ENCODE data around the gene CCDC141. TPM values are rescaled to one million over a fixed set of nuclear protein-coding genes. Genes with fewer than 3 reads are reported as not detected.

The CCDC141 gene
- total RNA-seq, 1 donor from 2014 or later, result 4.0 TPM

DNA sequence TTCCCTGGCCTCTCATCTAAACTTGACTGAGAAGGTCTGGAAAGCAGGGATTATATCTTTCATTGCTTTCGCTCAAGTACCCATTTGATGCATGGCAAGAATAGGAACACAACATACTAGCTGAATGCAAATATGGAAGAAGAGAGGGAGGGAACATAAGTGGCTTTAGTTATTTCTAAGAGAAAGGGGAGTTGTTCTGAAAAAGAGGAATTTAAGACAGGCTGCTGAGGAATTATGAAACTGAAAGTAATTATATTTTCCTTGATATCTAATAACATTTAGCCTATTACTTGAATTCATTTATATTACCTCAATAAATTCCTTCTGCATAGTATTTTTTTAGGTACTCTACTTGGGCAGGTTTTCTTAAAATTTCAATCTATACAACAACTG, 136.9 kb downstream of the CCDC141 start:
- no peaks in the 10 kb centered on the region for H3K36me3 Mint-ChIP-seq
- H3K27me3 Mint-ChIP-seq, result peaks cover 7% of the 10 kb centered on the region
- H3K4me3 Mint-ChIP-seq, result no peak overlapping the region
- no peaks in the 10 kb centered on the region for H3K4me1 Mint-ChIP-seq (ENCODE audit: unreplicated experiment)
- DNase-seq (ENCODE audit: extremely low spot score, unreplicated experiment), result no peak
- no peaks in the 10 kb centered on the region for H3K9me3 Mint-ChIP-seq
- H3K27ac Mint-ChIP-seq, result no peak overlapping the region
- TF ChIP-seq CTCF (conservative IDR thresholded peaks at IDR 0.05), result no peak

DNA sequence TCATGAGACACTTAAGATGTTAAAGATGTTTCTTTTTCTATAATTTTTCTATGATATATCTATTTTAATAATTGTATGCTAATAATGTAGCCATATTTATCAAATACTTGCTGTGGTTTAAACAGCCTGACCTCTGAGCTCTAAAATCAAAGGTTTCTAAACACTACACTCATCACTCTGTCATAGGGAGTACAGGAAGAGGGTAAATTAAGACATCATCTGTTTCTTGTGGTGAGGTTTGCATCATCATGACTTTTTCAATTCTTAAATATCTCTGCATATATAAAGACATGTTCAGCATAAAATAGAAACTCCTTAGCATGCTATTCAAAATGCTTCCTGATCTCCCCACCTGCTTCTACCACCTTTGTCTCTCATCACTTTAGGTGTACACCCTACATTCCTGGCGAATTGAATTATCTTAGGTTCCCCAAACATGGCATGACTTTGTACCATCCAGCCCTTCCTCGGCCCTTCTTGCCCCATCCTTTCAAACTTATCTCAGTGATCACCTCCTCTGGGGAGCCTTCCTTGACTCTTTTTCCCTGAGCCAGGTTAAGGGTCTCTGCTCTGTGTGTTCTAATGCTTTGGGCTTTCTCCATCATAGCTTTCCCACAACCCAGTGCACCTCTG, 137.4 kb downstream of the CCDC141 start:
- H3K27me3 Mint-ChIP-seq, result peaks cover 7% of the 10 kb centered on the region
- TF ChIP-seq CTCF (conservative IDR thresholded peaks at IDR 0.05), result no peak

GRCh38 chr2:178911039-178911438, 138.9 kb downstream of the CCDC141 start:
- Mint-ChIP-seq H3K4me1 (ENCODE audit: unreplicated experiment) (no peaks in the 10 kb centered on the region), H3K4me3 (no peak overlapping the region), H3K36me3 (no peaks in the 10 kb centered on the region), H3K27me3 (peaks cover 7% of the 10 kb centered on the region), H3K9me3 (no peaks in the 10 kb centered on the region), H3K27ac (no peak overlapping the region)
- no peak for DNase-seq (ENCODE audit: extremely low spot score, unreplicated experiment)
- no peak for TF ChIP-seq CTCF (conservative IDR thresholded peaks at IDR 0.05)

More for the DNA sequence above, 137.4 kb downstream of the CCDC141 start:
- no peak for DNase-seq (ENCODE audit: extremely low spot score, unreplicated experiment)
- Mint-ChIP-seq H3K36me3 (no peaks in the 10 kb centered on the region), H3K4me3 (no peak overlapping the region), H3K27ac (no peak overlapping the region), H3K9me3 (no peaks in the 10 kb centered on the region), H3K4me1 (ENCODE audit: unreplicated experiment) (no peaks in the 10 kb centered on the region)

DNA sequence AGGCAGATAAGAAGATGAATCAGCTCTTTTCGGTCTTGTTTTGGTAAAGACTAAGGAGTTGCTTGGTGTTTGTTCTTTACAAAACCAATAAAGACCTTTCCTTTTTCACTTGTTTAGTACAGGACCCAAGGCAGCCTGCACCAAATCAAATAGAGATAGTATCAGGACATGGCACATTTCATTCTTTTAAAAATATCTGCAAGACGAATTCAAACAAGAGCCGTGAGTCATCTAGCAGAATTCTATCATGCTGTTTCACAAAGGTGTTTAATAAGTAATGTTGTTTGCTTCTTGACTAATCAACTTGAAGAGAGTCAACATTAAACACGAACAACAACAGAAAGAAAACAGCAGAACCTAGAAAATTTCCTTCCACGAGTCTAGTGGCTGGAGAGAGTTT, 139.9 kb downstream of the CCDC141 start:
- DNase-seq (ENCODE audit: extremely low spot score, unreplicated experiment), result no peak
- Mint-ChIP-seq H3K27me3 (peaks cover 7% of the 10 kb centered on the region), H3K27ac (no peak overlapping the region), H3K36me3 (no peaks in the 10 kb centered on the region), H3K4me3 (no peak overlapping the region), H3K9me3 (no peaks in the 10 kb centered on the region), H3K4me1 (ENCODE audit: unreplicated experiment) (no peaks in the 10 kb centered on the region)
- TF ChIP-seq CTCF (conservative IDR thresholded peaks at IDR 0.05), result no peak

- Mint-ChIP-seq H3K27ac (no peak overlapping the region), H3K36me3 (no peaks in the 10 kb centered on the region), H3K4me3 (no peak overlapping the region), H3K9me3 (no peaks in the 10 kb centered on the region), H3K27me3 (peaks cover 7% of the 10 kb centered on the region), H3K4me1 (ENCODE audit: unreplicated experiment) (no peaks in the 10 kb centered on the region)
- no peak for TF ChIP-seq CTCF (conservative IDR thresholded peaks at IDR 0.05)
- no peak for DNase-seq (ENCODE audit: extremely low spot score, unreplicated experiment)
These were observed 140.4 kb downstream of the CCDC141 start for GRCh38 chr2:178909507-178909906.

GRCh38 chr2:178908810-178909209, 141.1 kb downstream of the CCDC141 start:
- TF ChIP-seq CTCF (conservative IDR thresholded peaks at IDR 0.05), result no peak
- H3K36me3 Mint-ChIP-seq, result no peaks in the 10 kb centered on the region
- H3K4me3 Mint-ChIP-seq, result no peak overlapping the region
- no peak for DNase-seq (ENCODE audit: extremely low spot score, unreplicated experiment)
- no peaks in the 10 kb centered on the region for H3K4me1 Mint-ChIP-seq (ENCODE audit: unreplicated experiment)
- H3K27me3 Mint-ChIP-seq, result peaks cover 7% of the 10 kb centered on the region
- H3K27ac Mint-ChIP-seq, result no peak overlapping the region
- H3K9me3 Mint-ChIP-seq, result no peaks in the 10 kb centered on the region

Data from type B pancreatic cell (in vitro differentiated cells).